HUES6 (cell line): ENCODE measurements around the gene MPDZ.

Source experiments
- H3K27ac ChIP-seq: 2 replicates; pipeline ENCODE4 v1.7.0; 2013; ENCODE audit warnings: low read depth, mild to moderate bottlenecking, low read length, inconsistent platforms
- H3K27me3 ChIP-seq: 2 replicates; pipeline ENCODE4 v1.6.1; 2013; ENCODE audit warnings: low read length; ENCODE audit not compliant: control insufficient read depth, insufficient read depth
- H3K36me3 ChIP-seq: 2 replicates; pipeline ENCODE4 v1.6.1; 2013; ENCODE audit warnings: low read length; ENCODE audit not compliant: control insufficient read depth, insufficient read depth
- H3K4me1 ChIP-seq: 2 replicates; pipeline ENCODE4 v1.6.1; 2013; ENCODE audit warnings: low read length; ENCODE audit not compliant: control insufficient read depth, insufficient read depth
- H3K4me3 ChIP-seq: 2 replicates; pipeline ENCODE4 v1.5.1; 2013; ENCODE audit warnings: low read depth, low read length
- H3K9ac ChIP-seq: one replicate; pipeline ENCODE4 v1.6.1; 2013; ENCODE audit warnings: mild to moderate bottlenecking, low read length
- H3K9me3 ChIP-seq: 2 replicates; pipeline ENCODE4 v1.6.1; 2013; ENCODE audit warnings: low read depth, low read length; ENCODE audit not compliant: control insufficient read depth, insufficient read depth

The MPDZ gene

DNA sequence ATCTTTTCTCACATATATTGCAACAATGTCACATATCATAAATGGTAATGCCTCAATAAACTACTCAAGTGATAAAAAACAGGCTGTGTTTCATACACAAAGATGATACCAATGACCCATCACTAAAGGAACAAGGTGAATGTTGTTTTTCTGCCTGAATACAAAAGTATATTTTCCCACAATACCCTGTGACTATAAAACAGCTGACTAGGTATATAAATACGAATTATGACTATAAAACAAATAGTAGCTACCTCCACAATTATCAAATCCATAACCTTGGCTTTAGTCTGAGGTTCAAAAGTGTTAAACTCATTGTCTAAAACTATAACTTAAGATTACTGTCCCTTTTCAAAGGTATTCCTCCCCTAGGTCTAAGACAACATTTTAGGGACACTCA, 58.7 kb downstream of the MPDZ start:
- Histone ChIP-seq H3K27me3 (no peaks in the 10 kb centered on the region), H3K9ac (no peak overlapping the region), H3K9me3 (no peaks in the 10 kb centered on the region), H3K4me1 (peaks cover 5% of the 10 kb centered on the region; the same call in 1 of the 2 replicates), H3K4me3 (no peak overlapping the region), H3K27ac (no peak overlapping the region), H3K36me3 (peaks cover 20% of the 10 kb centered on the region)

DNA sequence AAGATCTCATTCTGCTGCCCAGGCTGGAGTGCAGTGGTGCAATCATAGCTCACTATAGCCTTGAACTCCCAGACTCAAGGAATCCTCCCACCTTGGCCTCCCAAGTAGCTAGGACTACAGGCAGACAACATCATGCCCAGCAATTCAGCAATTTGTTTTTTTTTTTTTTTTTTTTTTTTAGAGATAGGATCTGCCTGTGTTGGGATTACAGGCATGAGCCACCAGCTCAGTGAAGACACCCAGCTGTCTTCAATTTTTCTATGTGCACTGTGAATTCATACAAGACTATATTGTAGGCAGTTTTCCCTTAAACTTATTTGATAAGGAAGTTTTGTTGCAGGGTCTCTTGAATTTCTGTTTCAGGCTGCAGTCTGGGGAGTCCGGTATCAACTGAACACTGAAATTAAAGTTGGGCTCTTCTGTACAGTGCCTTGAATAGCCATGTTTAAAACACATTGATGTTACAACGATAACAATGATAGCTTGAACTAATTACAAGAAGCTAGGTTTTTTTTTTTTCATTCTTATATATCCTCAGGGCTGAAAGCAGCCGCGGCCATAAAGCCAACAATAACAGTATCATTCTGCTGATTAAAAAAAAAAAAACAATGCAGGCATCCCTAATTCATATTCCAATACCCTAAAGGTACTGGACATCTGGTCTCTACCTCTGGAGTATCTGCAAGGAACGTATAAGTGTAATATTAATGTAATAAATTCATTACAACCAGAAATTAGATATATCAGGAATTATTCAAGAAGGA, 63.5 kb downstream of the MPDZ start:
- Histone ChIP-seq H3K27me3 (no peaks in the 10 kb centered on the region), H3K4me1 (no peaks in the 10 kb centered on the region), H3K9ac (no peak overlapping the region), H3K27ac (no peak overlapping the region), H3K4me3 (no peak overlapping the region), H3K9me3 (no peaks in the 10 kb centered on the region), H3K36me3 (peaks cover 14% of the 10 kb centered on the region)

DNA sequence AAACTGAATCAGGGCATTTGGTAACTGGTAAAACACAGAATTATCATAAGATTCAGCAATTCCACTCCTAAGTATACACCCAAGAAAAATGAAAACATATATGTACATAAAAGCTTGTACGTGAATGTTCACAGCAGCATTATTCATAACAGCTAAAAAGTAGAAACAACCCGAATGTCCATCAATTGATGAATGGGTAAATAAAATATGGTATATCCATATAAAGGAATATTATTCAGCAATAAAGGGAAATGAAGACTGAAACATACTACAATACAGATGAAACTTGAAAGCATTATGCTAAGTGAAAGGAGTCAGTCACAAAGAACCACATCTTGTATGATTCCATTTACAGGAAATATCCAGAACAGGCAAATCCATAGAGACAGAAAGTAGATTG, 65.5 kb downstream of the MPDZ start:
- no peaks in the 10 kb centered on the region for H3K9me3 ChIP-seq
- H3K9ac ChIP-seq, result no peak overlapping the region
- no peaks in the 10 kb centered on the region for H3K4me1 ChIP-seq
- H3K27ac ChIP-seq, result no peak overlapping the region
- no peaks in the 10 kb centered on the region for H3K27me3 ChIP-seq
- peaks cover 6% of the 10 kb centered on the region for H3K36me3 ChIP-seq
- H3K4me3 ChIP-seq, result no peak overlapping the region

DNA sequence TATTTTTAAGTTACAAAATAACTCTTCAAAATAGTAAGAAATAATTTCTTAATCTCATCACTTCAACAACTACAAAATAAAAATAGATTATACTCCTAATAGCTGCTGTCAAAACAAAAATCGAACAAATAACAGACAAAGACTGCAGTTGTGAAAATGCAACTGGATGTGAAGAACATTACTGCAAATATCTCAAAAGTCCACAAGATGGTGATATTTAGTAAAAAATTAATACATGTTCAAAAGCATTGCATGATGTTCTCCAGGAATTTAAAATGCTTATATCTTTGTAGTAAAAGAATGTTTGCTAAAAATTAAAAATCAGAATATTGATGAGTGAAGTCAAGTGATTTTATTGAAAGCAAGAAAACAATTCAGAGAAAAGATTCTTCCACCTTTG, 66.2 kb downstream of the MPDZ start:
- no peaks in the 10 kb centered on the region for H3K9me3 ChIP-seq
- no peak overlapping the region for H3K4me3 ChIP-seq
- H3K27me3 ChIP-seq, result no peaks in the 10 kb centered on the region
- H3K27ac ChIP-seq, result no peak overlapping the region
- H3K4me1 ChIP-seq, result no peaks in the 10 kb centered on the region
- H3K9ac ChIP-seq, result no peak overlapping the region
- H3K36me3 ChIP-seq, result peaks cover 6% of the 10 kb centered on the region

DNA sequence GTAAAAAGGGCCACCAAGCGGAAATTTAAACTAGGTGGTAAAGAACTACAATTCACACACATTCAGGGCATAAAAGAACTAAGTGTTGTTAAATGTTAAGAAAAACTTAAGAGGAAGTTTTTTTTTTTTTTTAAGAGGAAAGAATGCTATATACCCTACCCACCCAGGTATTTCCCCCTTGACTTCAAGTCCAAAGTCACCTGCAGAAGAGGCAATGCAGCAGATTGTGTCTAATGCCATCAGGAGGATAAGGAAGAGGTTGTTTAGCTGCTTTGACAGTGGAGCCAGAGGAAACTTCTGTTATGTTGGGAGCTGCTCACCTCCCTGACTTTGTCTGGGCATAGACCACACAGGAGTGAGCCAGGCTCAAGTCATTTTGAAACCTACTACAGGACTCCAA, 69.2 kb downstream of the MPDZ start:
- no peaks in the 10 kb centered on the region for H3K4me1 ChIP-seq
- H3K9me3 ChIP-seq, result no peaks in the 10 kb centered on the region
- peaks cover 9% of the 10 kb centered on the region for H3K36me3 ChIP-seq
- H3K4me3 ChIP-seq, result no peak overlapping the region
- H3K9ac ChIP-seq, result no peak overlapping the region
- no peaks in the 10 kb centered on the region for H3K27me3 ChIP-seq
- H3K27ac ChIP-seq, result no peak overlapping the region

DNA sequence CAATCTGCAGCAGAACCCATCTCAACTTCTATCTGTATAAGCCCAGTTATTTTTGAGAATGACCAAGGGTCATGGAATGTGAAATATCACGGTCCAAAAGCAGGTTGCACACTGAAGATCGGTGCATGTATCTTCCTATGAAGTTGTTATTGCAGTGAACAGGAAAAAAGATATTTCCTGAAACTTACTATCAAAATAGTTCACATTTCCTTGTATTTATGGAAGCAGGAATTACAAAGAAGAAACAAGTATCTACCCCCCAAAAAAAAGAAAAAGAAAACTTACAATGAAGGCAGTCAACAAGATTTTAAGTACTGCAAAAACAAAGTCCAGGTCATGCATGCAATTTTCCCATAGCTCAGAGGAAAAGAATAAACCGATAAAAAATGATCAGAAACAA, 70.0 kb downstream of the MPDZ start:
- Histone ChIP-seq H3K9me3 (no peaks in the 10 kb centered on the region), H3K36me3 (peaks cover 11% of the 10 kb centered on the region), H3K9ac (no peak overlapping the region), H3K27ac (no peak overlapping the region), H3K4me1 (no peaks in the 10 kb centered on the region), H3K4me3 (no peak overlapping the region), H3K27me3 (no peaks in the 10 kb centered on the region)

DNA sequence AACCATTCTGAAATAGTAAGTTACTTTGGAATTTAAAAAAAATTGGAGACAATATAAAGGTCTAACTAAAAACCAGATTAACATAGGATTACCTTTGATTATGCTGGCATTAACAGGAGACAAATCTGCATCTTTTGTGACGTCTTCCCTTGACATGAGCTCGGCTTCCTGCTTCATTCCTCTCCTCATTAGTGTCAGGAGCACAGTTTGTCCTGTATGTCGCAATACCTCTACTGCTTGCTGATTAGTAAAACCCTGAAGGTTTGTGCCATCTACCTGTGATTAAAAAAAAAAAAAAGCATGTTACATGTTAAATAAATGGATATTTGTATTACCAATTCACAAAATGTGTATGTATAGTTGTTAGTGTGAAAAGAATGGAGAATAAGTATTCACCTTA, 73.7 kb downstream of the MPDZ start:
- no peaks in the 10 kb centered on the region for H3K27me3 ChIP-seq
- no peak overlapping the region for H3K27ac ChIP-seq
- no peak overlapping the region for H3K9ac ChIP-seq
- peaks cover 27% of the 10 kb centered on the region for H3K36me3 ChIP-seq
- H3K4me3 ChIP-seq, result no peak overlapping the region
- H3K9me3 ChIP-seq, result no peaks in the 10 kb centered on the region
- H3K4me1 ChIP-seq, result no peaks in the 10 kb centered on the region

DNA sequence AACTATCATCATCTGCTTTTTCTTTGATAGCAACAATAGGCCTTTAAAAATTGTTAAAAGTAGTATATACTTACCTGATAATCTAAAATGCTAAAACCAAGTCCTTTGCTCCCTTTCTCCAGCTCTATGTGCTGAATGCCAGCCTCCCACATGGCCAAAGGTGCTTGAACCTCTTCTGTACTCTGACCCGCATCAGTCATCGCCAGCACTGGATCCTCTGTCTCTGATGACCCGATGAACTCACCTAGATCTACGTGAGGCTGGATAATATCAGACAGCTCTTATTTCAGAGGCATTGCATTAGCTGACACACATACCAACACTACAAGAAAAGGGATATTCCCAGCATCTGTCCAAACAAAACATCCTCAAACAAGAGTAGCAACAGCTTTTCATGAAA, 89.5 kb downstream of the MPDZ start:
- H3K9ac ChIP-seq, result no peak overlapping the region
- no peaks in the 10 kb centered on the region for H3K9me3 ChIP-seq
- H3K27me3 ChIP-seq, result no peaks in the 10 kb centered on the region
- H3K36me3 ChIP-seq, result peaks cover 67% of the 10 kb centered on the region
- H3K27ac ChIP-seq, result no peak overlapping the region
- no peak overlapping the region for H3K4me3 ChIP-seq
- H3K4me1 ChIP-seq, result no peaks in the 10 kb centered on the region

DNA sequence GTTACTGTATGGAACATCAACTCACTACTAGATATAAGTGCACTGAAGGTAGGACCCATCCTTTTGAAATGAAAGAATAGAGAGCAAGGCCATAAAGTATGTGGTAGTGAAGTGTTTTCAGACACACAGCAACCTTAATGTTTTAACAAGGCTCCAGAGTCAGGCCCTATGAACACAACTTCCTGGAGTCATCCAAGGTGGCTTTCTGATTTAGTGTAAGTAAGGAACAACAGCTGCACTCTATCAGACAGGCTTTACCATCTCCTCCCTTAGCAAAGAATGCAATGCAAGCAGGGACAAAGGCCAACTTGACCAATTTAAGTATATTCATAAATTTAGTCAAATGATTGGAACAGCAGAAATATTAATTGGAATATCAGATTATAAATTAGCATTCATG, 90.1 kb downstream of the MPDZ start:
- Histone ChIP-seq H3K4me3 (no peak overlapping the region), H3K9me3 (no peaks in the 10 kb centered on the region), H3K27me3 (no peaks in the 10 kb centered on the region), H3K9ac (no peak overlapping the region), H3K36me3 (peaks cover 63% of the 10 kb centered on the region), H3K27ac (no peak overlapping the region), H3K4me1 (no peaks in the 10 kb centered on the region)

DNA sequence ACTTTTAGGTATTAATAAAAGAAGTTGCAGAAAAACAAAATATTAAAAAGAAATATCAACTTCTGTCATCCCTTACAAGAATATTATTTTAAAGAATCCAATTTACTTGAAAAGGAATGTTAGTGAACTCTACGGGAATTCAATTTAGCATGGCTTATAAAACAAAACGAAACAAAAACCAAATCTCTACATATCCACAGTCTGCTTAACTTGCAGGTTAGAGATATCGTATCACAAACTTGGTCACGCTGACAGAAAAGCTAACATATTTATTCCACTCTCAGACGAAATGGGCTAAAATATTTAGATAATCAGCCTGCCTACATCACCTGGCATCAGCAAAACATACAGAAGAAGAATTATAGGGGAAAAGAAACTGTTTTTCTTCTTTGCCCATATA, 92.7 kb downstream of the MPDZ start:
- no peak overlapping the region for H3K9ac ChIP-seq
- no peaks in the 10 kb centered on the region for H3K9me3 ChIP-seq
- no peak overlapping the region for H3K4me3 ChIP-seq
- H3K27me3 ChIP-seq, result no peaks in the 10 kb centered on the region
- no peaks in the 10 kb centered on the region for H3K4me1 ChIP-seq
- H3K27ac ChIP-seq, result no peak overlapping the region
- peaks cover 48% of the 10 kb centered on the region for H3K36me3 ChIP-seq

DNA sequence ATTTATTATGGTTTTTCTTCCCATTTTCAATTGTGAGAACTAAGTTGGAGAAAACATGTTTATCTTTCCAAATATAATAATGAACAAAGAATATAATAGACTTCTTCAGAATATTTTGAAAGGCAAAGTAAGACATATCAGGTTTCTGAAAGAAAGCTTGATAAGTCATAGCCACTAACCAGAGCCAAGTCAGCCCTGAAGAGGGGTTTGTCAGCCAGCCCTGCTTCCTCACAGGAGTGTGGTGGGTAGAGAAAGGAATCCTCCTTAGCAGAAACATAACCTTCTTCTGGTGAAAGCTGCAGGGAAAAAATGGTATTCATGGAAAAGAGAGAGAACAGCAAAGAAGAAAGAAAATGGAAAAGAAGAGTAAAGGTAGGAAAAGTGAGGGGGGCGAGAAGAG, 93.4 kb downstream of the MPDZ start:
- H3K4me3 ChIP-seq, result no peak overlapping the region
- H3K9ac ChIP-seq, result no peak overlapping the region
- no peaks in the 10 kb centered on the region for H3K9me3 ChIP-seq
- no peaks in the 10 kb centered on the region for H3K27me3 ChIP-seq
- no peaks in the 10 kb centered on the region for H3K4me1 ChIP-seq
- no peak overlapping the region for H3K27ac ChIP-seq
- H3K36me3 ChIP-seq, result peaks cover 43% of the 10 kb centered on the region
